H54 (cell line): Measurements from ENCODE around the gene CD151.

ENCODE experiments used
- DNase-seq: peaks from one replicate; pipeline ENCODE4 v3.0.0; 2011; ENCODE audit warnings: low spot score, mixed read lengths; ENCODE audit not compliant: insufficient read length
- FAIRE-seq: peaks from 3 replicates; lab custom pipeline; 2011; peaks lifted over from hg19 to GRCh38; lab: Jason Lieb, UNC
- POLR2A ChIP-seq: IDR thresholded peaks from 2 replicates; pipeline ENCODE4 v1.6.1; 2011; ENCODE audit warnings: low read depth, mild to moderate bottlenecking, low read length

The CD151 gene

GRCh38 chr11:862696-863022 is 29.9 kb downstream of the CD151 start:
- FAIRE-seq: no peak
- TF ChIP-seq POLR2A: no peak
- no peak for DNase-seq

GRCh38 chr11:863023-863909 is 30.5 kb downstream of the CD151 start:
- FAIRE-seq: no peak
- no peak for TF ChIP-seq POLR2A
- DNase-seq: no peak

DNA sequence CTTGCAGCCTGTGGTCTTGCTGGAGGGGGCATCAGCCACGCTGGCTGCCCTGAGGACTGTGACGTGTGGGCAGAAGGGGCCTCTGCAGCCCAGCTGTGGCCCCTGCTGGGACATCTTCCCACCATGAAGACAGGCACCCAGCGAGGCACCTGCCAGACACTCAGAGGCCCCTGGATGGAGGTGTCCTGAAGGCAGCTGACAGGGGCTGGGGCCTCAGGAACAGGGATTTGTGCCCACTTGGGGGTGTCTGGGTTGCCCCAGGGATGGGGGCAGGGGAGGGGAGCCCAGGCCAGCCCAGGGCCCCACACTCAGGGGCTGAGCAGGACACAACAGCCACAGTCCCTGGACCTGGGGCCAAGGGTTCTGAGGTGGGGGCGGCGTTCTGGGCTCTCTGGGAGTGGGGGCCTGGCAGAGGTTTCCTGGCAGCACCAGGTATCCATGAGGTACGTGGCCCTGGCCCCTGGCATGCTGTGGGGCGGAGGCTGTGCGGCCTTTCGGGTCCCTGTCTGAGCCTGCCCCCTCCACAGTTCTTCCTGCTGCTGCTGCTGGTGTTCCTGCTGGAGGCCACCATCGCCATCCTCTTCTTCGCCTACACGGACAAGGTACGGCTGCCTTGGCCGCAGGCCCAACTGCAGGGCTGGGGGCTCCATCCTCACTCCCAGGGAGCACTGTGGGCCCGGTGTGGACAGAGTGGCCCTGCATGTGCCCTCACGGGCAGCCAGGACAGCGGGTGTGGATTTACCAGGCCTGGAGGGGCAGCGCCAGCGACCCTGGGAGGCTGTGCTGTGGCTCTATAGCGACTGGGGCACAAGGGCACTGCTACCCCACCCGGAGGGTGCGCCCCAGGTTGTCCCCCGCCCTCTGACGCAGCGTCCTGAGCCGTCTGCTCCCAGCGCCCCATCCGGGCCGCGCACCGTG is 31.4 kb downstream of the CD151 start:
- no peak for TF ChIP-seq POLR2A
- FAIRE-seq (no peak), DNase-seq (no peak)

DNA sequence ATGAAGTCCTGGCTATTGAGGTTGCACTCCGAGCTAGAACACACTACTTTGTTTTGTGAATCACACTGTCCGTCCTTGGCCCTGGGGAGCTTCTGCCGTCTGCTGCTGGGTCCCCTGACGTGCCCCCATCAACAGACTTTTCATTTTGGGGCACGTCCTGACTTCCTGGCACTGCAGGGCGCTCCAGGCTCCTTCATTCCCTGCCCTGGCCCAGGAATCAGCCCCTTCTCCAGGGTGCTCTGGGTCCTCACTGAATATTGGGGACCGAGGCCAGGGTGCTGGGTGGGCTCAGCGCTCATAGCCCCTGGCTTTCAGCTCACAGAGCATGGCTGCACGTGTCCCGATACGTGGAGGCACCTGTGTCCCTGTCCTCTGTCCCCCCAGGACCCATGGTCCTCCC is 32.1 kb downstream of the CD151 start:
- TF ChIP-seq POLR2A: no peak
- no peak for FAIRE-seq
- DNase-seq: no peak

DNA sequence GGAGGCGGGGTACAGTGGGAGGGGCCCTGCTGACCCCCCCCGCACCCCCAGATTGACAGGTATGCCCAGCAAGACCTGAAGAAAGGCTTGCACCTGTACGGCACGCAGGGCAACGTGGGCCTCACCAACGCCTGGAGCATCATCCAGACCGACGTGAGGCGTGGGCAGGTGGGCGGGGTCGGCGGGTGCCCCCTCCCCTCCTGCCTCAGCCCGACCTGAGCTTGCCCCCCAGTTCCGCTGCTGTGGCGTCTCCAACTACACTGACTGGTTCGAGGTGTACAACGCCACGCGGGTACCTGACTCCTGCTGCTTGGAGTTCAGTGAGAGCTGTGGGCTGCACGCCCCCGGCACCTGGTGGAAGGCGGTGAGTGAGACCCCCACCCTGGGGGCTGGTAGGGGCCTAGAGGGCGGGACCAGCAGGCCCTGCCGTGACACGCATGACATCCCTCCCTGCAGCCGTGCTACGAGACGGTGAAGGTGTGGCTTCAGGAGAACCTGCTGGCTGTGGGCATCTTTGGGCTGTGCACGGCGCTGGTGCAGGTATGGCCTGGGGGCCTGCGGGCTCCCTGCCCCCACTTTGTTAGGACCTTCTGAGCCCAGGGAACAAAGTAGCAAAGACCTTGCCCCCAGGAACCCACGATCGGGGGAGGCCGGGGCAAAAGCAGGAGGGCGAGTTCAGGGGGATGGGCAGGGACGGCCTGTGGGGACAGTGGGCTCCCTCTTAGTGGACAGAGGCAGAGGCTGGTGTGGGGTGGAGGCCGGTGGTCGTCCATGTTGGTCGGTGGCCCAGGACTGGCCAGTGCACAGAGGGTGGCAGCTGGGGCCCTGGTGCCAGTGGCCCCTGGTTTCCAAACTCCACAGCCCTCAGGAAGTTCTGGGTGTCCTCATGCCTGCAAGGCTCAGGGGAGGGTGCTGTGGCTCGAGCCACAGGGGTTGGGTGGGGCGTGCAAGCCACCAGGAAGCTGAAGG is 33.0 kb downstream of the CD151 start:
- no peak for TF ChIP-seq POLR2A
- no peak for FAIRE-seq

GRCh38 chr11:866481-866880 is 33.7 kb downstream of the CD151 start:
- FAIRE-seq (no peak), DNase-seq (no peak)
- TF ChIP-seq POLR2A: no peak

More for the DNA sequence above, 33.0 kb downstream of the CD151 start:
- no peak for DNase-seq

DNA sequence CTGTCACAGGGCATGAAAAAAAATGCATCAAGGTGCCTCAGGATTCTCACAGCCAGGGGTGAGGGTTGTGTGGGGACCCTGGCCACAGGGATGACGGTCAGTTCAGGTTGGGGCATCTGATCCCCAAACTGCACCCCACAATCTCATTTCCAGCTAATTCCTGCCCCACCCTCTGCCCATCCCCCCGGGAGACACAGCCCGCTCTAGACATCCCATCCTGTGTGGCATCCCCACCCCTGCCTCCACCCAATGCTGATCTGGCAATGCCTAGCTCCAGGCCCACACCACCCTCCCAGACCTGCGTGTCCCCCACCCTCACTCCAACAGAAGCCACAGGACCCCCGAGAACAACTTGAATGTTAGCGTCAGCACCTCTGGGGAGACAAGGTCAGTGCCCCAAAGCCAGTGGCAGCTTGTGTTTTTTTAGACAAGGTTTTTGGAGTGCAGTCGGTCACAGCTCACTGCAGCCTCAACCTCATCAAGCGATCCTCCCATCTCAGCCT is 35.2 kb downstream of the CD151 start:
- DNase-seq (no peak), FAIRE-seq (no peak)
- no peak for TF ChIP-seq POLR2A

- 0 out of 2 replicates have a peak, but pooled peaks have one; percentile 19 for TF ChIP-seq POLR2A
- FAIRE-seq (no peak), DNase-seq (no peak)
Observed at GRCh38 chr11:868394-868793, 35.6 kb downstream of the CD151 start.

DNA sequence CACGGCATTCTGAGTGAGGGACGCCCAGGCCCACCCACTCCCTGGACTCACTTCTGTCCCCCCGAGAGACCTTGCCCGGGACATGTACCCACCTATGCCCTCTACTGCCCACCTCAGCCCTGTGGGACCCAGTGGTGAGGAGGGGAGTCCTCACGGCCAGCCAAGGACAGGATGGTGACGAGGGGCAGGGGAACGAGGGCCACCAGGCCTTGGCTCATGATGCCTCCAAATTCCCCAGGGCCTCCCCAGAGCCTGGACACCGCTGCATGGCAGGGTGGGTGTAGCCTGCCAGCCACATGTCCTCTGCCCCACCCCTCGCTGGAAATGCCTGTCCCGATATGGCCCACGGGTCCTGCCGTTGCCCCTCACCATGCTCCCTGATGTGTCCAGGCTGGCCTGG is 36.0 kb downstream of the CD151 start:
- no peak for FAIRE-seq
- DNase-seq: no peak
- no peak for TF ChIP-seq POLR2A

DNA sequence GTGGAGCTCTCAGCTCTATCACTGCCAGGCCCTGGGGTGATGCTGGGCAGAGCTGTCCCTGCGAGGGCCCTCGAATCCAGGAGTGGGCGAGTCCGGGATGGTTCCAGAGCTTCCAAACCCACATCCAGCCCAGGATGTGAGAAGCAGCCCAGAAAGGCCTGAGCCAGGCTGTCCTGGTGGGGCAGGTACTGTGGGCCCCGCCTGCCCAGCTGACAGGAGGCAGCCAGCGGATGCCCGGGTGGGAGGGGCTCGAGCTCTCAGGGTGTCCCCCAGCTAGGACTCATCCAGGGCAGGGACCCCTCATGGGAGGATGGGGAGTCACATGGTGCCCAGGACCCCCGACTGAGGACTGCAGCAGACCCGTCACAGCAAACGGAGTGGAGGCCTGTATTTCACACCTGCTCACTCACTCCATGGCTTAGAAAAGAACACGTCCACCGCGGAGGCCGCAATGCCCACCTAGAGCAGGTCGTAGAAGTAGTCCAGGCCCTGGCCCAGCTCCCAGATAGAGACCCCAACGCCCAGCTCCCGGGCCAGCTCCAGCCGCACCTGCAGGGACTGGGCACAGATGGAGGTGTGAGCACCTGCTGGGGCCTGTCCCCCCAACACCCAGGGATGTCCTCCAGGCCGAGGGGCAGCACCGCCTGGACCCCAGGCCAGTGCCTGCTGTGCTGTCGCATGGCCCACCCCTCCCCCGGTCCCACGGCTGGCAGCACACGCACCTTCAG is 36.8 kb downstream of the CD151 start:
- FAIRE-seq: no peak
- no peak for DNase-seq
- no peak for TF ChIP-seq POLR2A

DNA sequence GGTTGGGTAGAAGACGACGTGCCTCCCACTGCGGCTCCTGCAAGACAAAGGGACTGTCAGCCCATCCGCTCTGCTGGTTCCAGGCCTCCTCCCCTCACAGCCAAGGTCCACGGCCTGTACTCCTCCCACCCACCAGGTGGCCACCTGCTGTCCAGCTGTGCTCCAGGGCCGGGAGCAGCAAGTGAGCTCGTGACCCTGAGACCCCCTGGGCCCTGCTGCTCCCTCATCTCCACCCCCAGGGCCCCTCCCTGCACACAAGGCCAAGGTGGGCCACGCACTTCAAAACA is 37.3 kb downstream of the CD151 start:
- DNase-seq (no peak), FAIRE-seq (no peak)
- TF ChIP-seq POLR2A: no peak

DNA sequence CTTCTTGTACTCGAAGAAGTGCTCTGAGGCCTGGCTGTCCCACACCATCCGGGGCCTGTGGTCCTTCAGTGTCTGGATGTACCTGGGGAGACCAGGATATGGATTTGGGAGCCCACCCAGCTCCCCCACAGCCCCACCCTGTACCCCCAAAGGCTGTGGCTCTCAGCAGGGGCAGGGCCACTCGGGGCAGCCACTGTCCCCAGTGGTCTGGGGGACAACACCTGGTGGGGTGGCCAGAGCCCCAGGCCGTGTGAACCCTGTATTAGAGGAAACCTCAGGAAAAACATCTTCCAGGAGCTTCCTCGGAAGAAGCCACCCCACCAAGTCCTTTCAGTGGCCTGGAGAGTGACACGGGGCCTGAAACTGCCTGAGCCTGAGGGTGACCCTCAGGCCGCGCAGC is 37.7 kb downstream of the CD151 start:
- DNase-seq (no peak), FAIRE-seq (no peak)
- no peak for TF ChIP-seq POLR2A

DNA sequence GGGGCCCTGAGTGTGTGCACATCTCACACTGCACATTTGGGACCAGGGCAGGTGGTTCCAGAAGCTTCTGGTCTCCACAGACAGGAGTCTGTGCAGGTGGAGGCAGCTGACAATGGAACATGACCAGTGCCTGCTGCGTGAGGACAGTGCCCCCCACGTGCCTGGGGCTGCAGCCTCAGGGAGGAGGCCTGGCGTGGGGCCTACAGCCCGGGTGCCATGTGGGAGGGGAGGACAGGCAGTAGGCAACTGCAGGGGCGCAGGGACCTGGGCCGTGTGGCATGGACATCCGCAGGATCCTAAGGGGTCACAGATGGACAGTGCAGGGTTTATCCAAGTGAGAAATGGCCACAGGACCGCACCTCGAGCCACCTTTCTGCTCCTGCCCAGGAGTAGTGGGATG is 38.7 kb downstream of the CD151 start:
- no peak for DNase-seq
- no peak for FAIRE-seq
- no peak for TF ChIP-seq POLR2A
